ENCODE results near the gene TYK2. TPM values are rescaled to one million over a fixed set of nuclear protein-coding genes. Genes with fewer than 3 reads are reported as not detected.

Gene TYK2
- total and polyA plus RNA-seq, 2 of the 13 experiments (the other 11 are each of a cell fraction or from before 2014, with no cell fraction given) = 38.8 to 60.1 TPM

GRCh38 chr19:10416380-10417257 is 36.2 kb upstream of the TYK2 start (continued):
- TF ChIP-seq ZHX1 (CRISPR knock-in tag; IDR thresholded peaks at IDR 0.05; ENCODE audit: low read depth) = peak; percentile 100
- TF ChIP-seq ZNF30 (CRISPR knock-in tag; IDR thresholded peaks at IDR 0.05) = no peak
- peak; percentile 89; the same call in 1 of the 2 replicates for TF ChIP-seq REPIN1 (CRISPR knock-in tag; IDR thresholded peaks at IDR 0.05; ENCODE audit: borderline replicate concordance, low read depth)
- peak; percentile 52; the same call in 1 of the 2 replicates for TF ChIP-seq ZNF629 (CRISPR knock-in tag; conservative IDR thresholded peaks at IDR 0.05)
- TF ChIP-seq TEAD2 (CRISPR knock-in tag; IDR thresholded peaks at IDR 0.05) = peak; percentile 39; the same call in 1 of the 2 replicates
- TF ChIP-seq ZNF282 (IDR thresholded peaks at IDR 0.05; ENCODE audit: partially characterized antibody) = no peak
- peak; percentile 66; the same call in 1 of the 2 replicates for TF ChIP-seq ZNF503 (CRISPR knock-in tag; IDR thresholded peaks at IDR 0.05)
- TF ChIP-seq CENPT (CRISPR knock-in tag; IDR thresholded peaks at IDR 0.05; ENCODE audit: low read depth) = no peak
- peak; percentile 39 for TF ChIP-seq PAXIP1 (CRISPR knock-in tag; conservative IDR thresholded peaks at IDR 0.05)
- TF ChIP-seq KDM1A (CRISPR knock-in tag; IDR thresholded peaks at IDR 0.05) = peak; percentile 100
- TF ChIP-seq SP1 (IDR thresholded peaks at IDR 0.05) = no peak
- peak; percentile 88 for TF ChIP-seq SP1 (CRISPR knock-in tag; IDR thresholded peaks at IDR 0.05)
- no peak for TF ChIP-seq MAFK (conservative IDR thresholded peaks at IDR 0.05 in 1 of 2, IDR thresholded peaks at IDR 0.05 in 1 of 2; ENCODE audit: low read length in 2 of 2)
- no peak for TF ChIP-seq ZNF468 (CRISPR knock-in tag; IDR thresholded peaks at IDR 0.05)
- peak; percentile 96 for TF ChIP-seq POGZ (CRISPR knock-in tag; IDR thresholded peaks at IDR 0.05)
- no peak for TF ChIP-seq LCORL (IDR thresholded peaks at IDR 0.05)
- peak; percentile 57; the same call in 1 of the 2 replicates for TF ChIP-seq LCORL (CRISPR knock-in tag; IDR thresholded peaks at IDR 0.05)
- TF ChIP-seq U2AF2 (IDR thresholded peaks at IDR 0.05; ENCODE audit: low read depth, low read length) = peak; percentile 95; the same call in 1 of the 2 replicates
- peak; percentile 95 for TF ChIP-seq ZNF275 (CRISPR knock-in tag; IDR thresholded peaks at IDR 0.05; ENCODE audit: borderline replicate concordance)
- peak; percentile 33; the same call in 1 of the 2 replicates for TF ChIP-seq TAF1 (CRISPR knock-in tag; IDR thresholded peaks at IDR 0.05)
- TF ChIP-seq ZKSCAN1 (IDR thresholded peaks at IDR 0.05; ENCODE audit: low read length) = no peak
